HepG2 (cell line): ENCODE measurements around the gene TCN1. TPM values are rescaled to one million over a fixed set of nuclear protein-coding genes. Genes with fewer than 3 reads are reported as not detected.

ENCODE experiments used
- ARNT2 ChIP-seq: sonication (generic); formaldehyde crosslinking; IDR thresholded peaks from 2 replicates; pipeline ENCODE4 v1.8.0; 2022; ENCODE audit warnings: mild to moderate bottlenecking, low read depth, missing genetic modification reagents, moderate library complexity
- CHD4 ChIP-seq: fragments of 200-600 bp; sonication (generic); IDR thresholded peaks from 2 replicates; pipeline ENCODE4 v1.7.0; 2017; ENCODE audit warnings: mild to moderate bottlenecking, low read length, borderline replicate concordance
- E2F5 ChIP-seq: sonication (generic); formaldehyde crosslinking; conservative IDR thresholded peaks from 2 replicates; pipeline ENCODE4 v1.4.0; 2020; ENCODE audit warnings: missing genetic modification reagents
- FOXP1 ChIP-seq, 2 experiments: fragments of 450-650 bp in 1 of 2; IDR thresholded peaks; 2 replicates each; pipeline ENCODE4 v1.6.1; 2017 to 2018; ENCODE audit warnings: antibody characterized with exemption in 1 of 2
- GATAD2A ChIP-seq: IDR thresholded peaks from 2 replicates; pipeline ENCODE4 v1.6.1; 2016
- GFI1 ChIP-seq: sonication (generic); formaldehyde crosslinking; IDR thresholded peaks from 2 replicates; pipeline ENCODE4 v1.5.0; 2020; ENCODE audit warnings: missing genetic modification reagents, mild to moderate bottlenecking, borderline replicate concordance
- GPBP1L1 ChIP-seq: sonication (generic); formaldehyde crosslinking; IDR thresholded peaks from 2 replicates; pipeline ENCODE4 v1.5.0; 2020; ENCODE audit warnings: mild to moderate bottlenecking, missing genetic modification reagents
- IKZF4 ChIP-seq: sonication (generic); formaldehyde crosslinking; IDR thresholded peaks from 2 replicates; pipeline ENCODE4 v1.5.1; 2020; ENCODE audit warnings: borderline replicate concordance, mild to moderate bottlenecking, low read depth, missing genetic modification reagents; ENCODE audit errors: not compliant biosample characterization
- KLF9 ChIP-seq: IDR thresholded peaks from 2 replicates; pipeline ENCODE4 v1.6.1; 2016; ENCODE audit warnings: low read depth
- MAFF ChIP-seq: IDR thresholded peaks from 2 replicates; pipeline ENCODE4 v1.6.1; 2011; ENCODE audit warnings: low read depth, low read length, improper control_type of control experiment
- MXD3 ChIP-seq: IDR thresholded peaks from 2 replicates; pipeline ENCODE4 v1.6.1; 2016; ENCODE audit warnings: mild to moderate bottlenecking, missing biosample characterization, missing genetic modification reagents
- MYPOP ChIP-seq: sonication (generic); formaldehyde crosslinking; IDR thresholded peaks from 2 replicates; pipeline ENCODE4 v1.8.1; 2023; ENCODE audit warnings: mild to moderate bottlenecking, moderate library complexity, missing genetic modification reagents
- NONO ChIP-seq, 2 experiments: fragments of 450-650 bp in 1 of 2; sonication (generic) in 1 of 2; formaldehyde crosslinking in 1 of 2; IDR thresholded peaks in 1 of 2; conservative IDR thresholded peaks in 1 of 2; 2 replicates each; pipeline versions ENCODE4 v1.6.1 to v1.8.0; 2017 to 2022; ENCODE audit warnings: mild to moderate bottlenecking in 1 of 2, missing genetic modification reagents in 1 of 2, moderate library complexity in 1 of 2
- NR2F6 ChIP-seq, 2 experiments: IDR thresholded peaks; 2 replicates each; pipeline ENCODE4 v1.6.1; 2016; ENCODE audit warnings: antibody characterized with exemption in 1 of 2, mild to moderate bottlenecking in 1 of 2
- POGZ ChIP-seq: sonication (generic); formaldehyde crosslinking; IDR thresholded peaks from 2 replicates; pipeline ENCODE4 v1.4.0; 2020; ENCODE audit warnings: mild to moderate bottlenecking, missing genetic modification reagents
- RNF2 ChIP-seq: fragments of 450-650 bp; conservative IDR thresholded peaks from 2 replicates; pipeline ENCODE4 v1.6.1; 2016; ENCODE audit warnings: low read depth
- RXRA ChIP-seq: sonication (generic); formaldehyde crosslinking; IDR thresholded peaks from 2 replicates; pipeline ENCODE4 v1.5.1; 2020; ENCODE audit warnings: missing genetic modification reagents
- TRIM24 ChIP-seq: sonication (generic); formaldehyde crosslinking; IDR thresholded peaks from 2 replicates; pipeline ENCODE4 v1.8.0; 2022; ENCODE audit warnings: mild to moderate bottlenecking, missing genetic modification reagents
- ZIK1 ChIP-seq: sonication (generic); formaldehyde crosslinking; IDR thresholded peaks from 2 replicates; pipeline ENCODE4 v1.5.0; 2020; ENCODE audit warnings: mild to moderate bottlenecking, low read depth, missing genetic modification reagents, borderline replicate concordance
- ZNF574 ChIP-seq: sonication (generic); formaldehyde crosslinking; IDR thresholded peaks from 2 replicates; pipeline ENCODE4 v1.4.0; 2020; ENCODE audit warnings: missing genetic modification reagents
- ZNF605 ChIP-seq: sonication (generic); formaldehyde crosslinking; IDR thresholded peaks from 2 replicates; pipeline ENCODE4 v1.8.0; 2022; ENCODE audit warnings: mild to moderate bottlenecking, missing genetic modification reagents
- ZNF660 ChIP-seq: sonication (generic); formaldehyde crosslinking; IDR thresholded peaks from 2 replicates; pipeline ENCODE4 v1.5.1; 2020; ENCODE audit warnings: mild to moderate bottlenecking, low read depth, missing genetic modification reagents, borderline replicate concordance
- polyA plus RNA-seq, 8 experiments: library from polyadenylated mRNA; depleted of rRNA in 3 of 8; stranded (reverse) in 7 of 8; unstranded in 1 of 8; fragments of >200 nt; fragmentation: Illumina TruSeq in 4 of 8; extraction: Trizol in 4 of 8; gene quantifications; 2 replicates each; pipeline versions ENCODE4 v1.2.1 to v1.2.3, GENCODE V29; 2011 to 2016; ENCODE audit warnings: low read depth in 4 of 8, missing spikeins in 1 of 8, mixed read lengths in 1 of 8; ENCODE audit not compliant: insufficient read depth in 1 of 8
- total RNA-seq, 5 experiments: library from RNA; depleted of rRNA; stranded (reverse); fragments of >200 nt; fragmentation: Illumina TruSeq; extraction: Trizol; gene quantifications; 2 replicates each; pipeline ENCODE4 v1.2.3, GENCODE V29; 2016; ENCODE audit warnings: low read depth in 1 of 5

TCN1 gene
- total and polyA plus RNA-seq, 2 of the 13 experiments (the other 11 are each of a cell fraction or from before 2014, with no cell fraction given), result not detected

- TF ChIP-seq GFI1 (CRISPR knock-in tag) (peak; percentile 72), RXRA (CRISPR knock-in tag) (peak; percentile 59), KLF9 (CRISPR knock-in tag) (peak; percentile 82; the same call in 1 of the 2 replicates), MYPOP (CRISPR knock-in tag) (peak; percentile 72), RNF2 (peak; percentile 81; the same call in 1 of the 2 replicates), CHD4 (no peak), NR2F6 (IDR thresholded peaks at IDR 0.05) (no peak), NR2F6 (CRISPR knock-in tag; IDR thresholded peaks at IDR 0.05) (peak; percentile 48; the same call in 1 of the 2 replicates), MXD3 (CRISPR knock-in tag) (peak; percentile 74; the same call in 1 of the 2 replicates), MAFF (no peak), GPBP1L1 (CRISPR knock-in tag) (no peak), ZNF574 (peak; percentile 94), FOXP1 (IDR thresholded peaks at IDR 0.05) (no peak), FOXP1 (CRISPR knock-in tag; IDR thresholded peaks at IDR 0.05) (peak; percentile 42; the same call in 1 of the 2 replicates), IKZF4 (peak; percentile 26), TRIM24 (no peak), ARNT2 (CRISPR knock-in tag) (peak; percentile 45; the same call in 1 of the 2 replicates), ZNF605 (CRISPR knock-in tag) (peak; percentile 95), GATAD2A (CRISPR knock-in tag) (peak; percentile 84), NONO (IDR thresholded peaks at IDR 0.05) (no peak), NONO (CRISPR knock-in tag; conservative IDR thresholded peaks at IDR 0.05) (peak; percentile 78), POGZ (peak; percentile 98), ZIK1 (CRISPR knock-in tag) (peak; percentile 81; the same call in 1 of the 2 replicates), E2F5 (CRISPR knock-in tag) (no peak), ZNF660 (CRISPR knock-in tag) (no peak)
Measured at GRCh38 chr11:59810189-59810910, 55.9 kb downstream of the TCN1 start, which contains the start of gene MRPL16 (continued).
